Osteocyte (in vitro differentiated cells): ENCODE measurements around the gene TPST2. TPM values are rescaled to one million over a fixed set of nuclear protein-coding genes. Genes with fewer than 3 reads are reported as not detected.
"Not testable (repeated sequence)": the region's sequence is repeated elsewhere in the genome, so short reads cannot be mapped to it uniquely, and the experiment has no call there.

Source experiments
- DNase-seq: peaks from one replicate; pipeline ENCODE4 v3.0.0; 2021; ENCODE audit warnings: mixed read lengths; ENCODE audit not compliant: unreplicated experiment; ENCODE audit errors: extremely low spot score
- H3K27ac Mint-ChIP-seq: one replicate; pipeline ENCODE4 v1.8.0; 2021; ENCODE audit warnings: mild to moderate bottlenecking, mixed read lengths; ENCODE audit not compliant: unreplicated experiment
- H3K27me3 Mint-ChIP-seq: one replicate; pipeline ENCODE4 v1.8.0; 2021; ENCODE audit warnings: mixed read lengths; ENCODE audit not compliant: unreplicated experiment
- H3K36me3 Mint-ChIP-seq: one replicate; pipeline ENCODE4 v1.8.0; 2021; ENCODE audit warnings: mixed read lengths; ENCODE audit not compliant: unreplicated experiment
- H3K4me1 Mint-ChIP-seq: one replicate; pipeline ENCODE4 v1.8.0; 2021; ENCODE audit warnings: mixed read lengths; ENCODE audit not compliant: unreplicated experiment
- H3K4me3 Mint-ChIP-seq: one replicate; pipeline ENCODE4 v1.8.0; 2021; ENCODE audit warnings: mild to moderate bottlenecking, moderate library complexity, mixed read lengths; ENCODE audit not compliant: unreplicated experiment
- H3K9me3 Mint-ChIP-seq: one replicate; pipeline ENCODE4 v1.8.0; 2021; ENCODE audit warnings: mixed read lengths; ENCODE audit not compliant: unreplicated experiment
- total RNA-seq: library from RNA; stranded (reverse); gene quantifications from 2 replicates; pipeline ENCODE4 v1.2.1, GENCODE V29; 2021
- TF ChIP-seq, protein P1 (sequence below): fragments of 200-600 bp; sonication (generic); IDR thresholded peaks from 2 replicates; pipeline ENCODE4 v1.5.0; 2021; ENCODE audit warnings: antibody characterized with exemption, mild to moderate bottlenecking, moderate library complexity

The TPST2 gene
- total RNA-seq, 1 donor from 2014 or later: 16.3 TPM

DNA sequence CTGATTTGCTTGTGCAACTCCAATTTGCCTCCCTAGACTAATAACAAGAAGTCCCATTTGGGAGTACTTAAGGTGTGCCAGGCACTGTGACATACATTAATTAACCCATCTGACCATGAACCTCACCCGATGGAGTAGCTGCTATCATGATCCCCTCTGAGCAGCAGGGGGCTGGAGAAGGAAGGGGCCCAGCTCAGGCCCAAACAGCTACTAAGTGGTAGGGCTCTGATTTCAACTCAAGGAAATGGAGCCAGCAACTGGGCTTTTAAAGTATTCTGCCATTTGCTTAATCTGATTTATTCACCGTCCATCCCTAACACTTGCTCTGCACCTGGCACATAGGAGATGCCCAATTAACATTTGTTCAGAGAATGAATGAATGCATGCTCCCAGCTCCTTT is 26.7 kb upstream of the TPST2 start:
- no peaks in the 10 kb centered on the region for H3K36me3 Mint-ChIP-seq
- no peak for DNase-seq
- peaks cover 5% of the 10 kb centered on the region for H3K4me1 Mint-ChIP-seq
- no peak overlapping the region for H3K27ac Mint-ChIP-seq
- TF ChIP-seq, protein P1, sequence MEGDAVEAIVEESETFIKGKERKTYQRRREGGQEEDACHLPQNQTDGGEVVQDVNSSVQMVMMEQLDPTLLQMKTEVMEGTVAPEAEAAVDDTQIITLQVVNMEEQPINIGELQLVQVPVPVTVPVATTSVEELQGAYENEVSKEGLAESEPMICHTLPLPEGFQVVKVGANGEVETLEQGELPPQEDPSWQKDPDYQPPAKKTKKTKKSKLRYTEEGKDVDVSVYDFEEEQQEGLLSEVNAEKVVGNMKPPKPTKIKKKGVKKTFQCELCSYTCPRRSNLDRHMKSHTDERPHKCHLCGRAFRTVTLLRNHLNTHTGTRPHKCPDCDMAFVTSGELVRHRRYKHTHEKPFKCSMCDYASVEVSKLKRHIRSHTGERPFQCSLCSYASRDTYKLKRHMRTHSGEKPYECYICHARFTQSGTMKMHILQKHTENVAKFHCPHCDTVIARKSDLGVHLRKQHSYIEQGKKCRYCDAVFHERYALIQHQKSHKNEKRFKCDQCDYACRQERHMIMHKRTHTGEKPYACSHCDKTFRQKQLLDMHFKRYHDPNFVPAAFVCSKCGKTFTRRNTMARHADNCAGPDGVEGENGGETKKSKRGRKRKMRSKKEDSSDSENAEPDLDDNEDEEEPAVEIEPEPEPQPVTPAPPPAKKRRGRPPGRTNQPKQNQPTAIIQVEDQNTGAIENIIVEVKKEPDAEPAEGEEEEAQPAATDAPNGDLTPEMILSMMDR: no peak
- H3K4me3 Mint-ChIP-seq: no peak overlapping the region
- H3K9me3 Mint-ChIP-seq: no peaks in the 10 kb centered on the region
- peaks cover 43% of the 10 kb centered on the region for H3K27me3 Mint-ChIP-seq

DNA sequence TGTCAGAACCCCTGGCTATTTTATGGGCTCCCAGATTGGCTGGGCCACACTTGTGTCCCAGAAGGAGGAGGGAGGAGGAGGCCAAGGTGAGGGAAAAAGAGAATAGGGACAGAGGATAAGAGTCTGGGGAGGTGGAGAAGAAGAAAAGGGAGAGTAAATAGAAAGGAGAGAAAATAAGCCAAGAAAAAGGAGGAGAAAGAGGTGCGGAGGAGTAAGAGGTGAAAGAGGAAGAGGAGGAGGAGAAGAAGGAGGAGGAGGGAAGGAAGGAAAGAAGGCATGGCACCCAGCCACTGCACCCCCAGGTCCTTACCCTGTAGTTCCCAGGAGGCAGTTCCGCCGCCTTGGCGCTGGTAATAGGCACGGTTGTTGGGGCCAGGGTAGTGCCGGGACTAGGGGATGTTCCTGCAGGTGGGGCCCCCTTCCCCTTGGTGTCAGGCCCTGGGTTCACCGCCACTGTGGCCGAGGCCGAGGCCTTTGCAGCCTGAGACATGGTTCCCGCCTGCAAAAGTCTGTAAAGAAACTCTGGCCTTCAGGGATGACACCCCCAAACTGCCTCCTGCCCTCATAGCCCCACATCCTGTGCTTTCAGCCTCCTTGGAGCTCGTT is 26.0 kb upstream of the TPST2 start:
- Mint-ChIP-seq H3K27ac (no peak overlapping the region), H3K9me3 (no peaks in the 10 kb centered on the region), H3K36me3 (no peaks in the 10 kb centered on the region), H3K4me3 (no peak overlapping the region), H3K27me3 (peaks cover 40% of the 10 kb centered on the region), H3K4me1 (peaks cover 5% of the 10 kb centered on the region)
- TF ChIP-seq, protein P1: no peak
- no peak for DNase-seq

GRCh38 chr22:26615149-26615548 is 25.2 kb upstream of the TPST2 start:
- H3K27ac Mint-ChIP-seq: no peak overlapping the region
- TF ChIP-seq, protein P1: no peak
- H3K4me3 Mint-ChIP-seq: no peak overlapping the region
- peaks cover 40% of the 10 kb centered on the region for H3K27me3 Mint-ChIP-seq
- no peak for DNase-seq
- H3K4me1 Mint-ChIP-seq: peaks cover 11% of the 10 kb centered on the region
- H3K9me3 Mint-ChIP-seq: no peaks in the 10 kb centered on the region
- no peaks in the 10 kb centered on the region for H3K36me3 Mint-ChIP-seq

DNA sequence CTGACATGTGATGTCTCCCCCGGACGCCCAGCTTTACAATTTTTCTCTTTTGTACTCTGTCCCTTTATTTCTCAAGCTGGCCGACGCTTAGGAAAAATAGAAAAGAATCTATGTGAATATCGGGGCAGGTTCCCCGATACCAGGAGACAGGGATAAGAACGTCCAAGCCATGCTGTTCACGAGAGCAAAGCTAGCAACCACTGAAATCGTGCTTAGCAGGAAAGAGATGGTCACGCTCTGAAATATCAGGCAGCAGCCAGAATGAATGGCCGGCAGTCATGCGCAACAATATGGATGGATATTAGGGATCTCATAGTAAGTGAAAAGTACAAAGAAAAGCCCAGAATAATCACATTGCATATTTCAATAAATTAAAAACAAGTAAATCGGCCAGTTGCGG is 24.4 kb upstream of the TPST2 start:
- Mint-ChIP-seq H3K36me3 (no peaks in the 10 kb centered on the region), H3K4me3 (no peak overlapping the region), H3K4me1 (peaks cover 14% of the 10 kb centered on the region), H3K9me3 (no peaks in the 10 kb centered on the region), H3K27me3 (peaks cover 44% of the 10 kb centered on the region), H3K27ac (no peak overlapping the region)
- DNase-seq: no peak
- TF ChIP-seq, protein P1: no peak

DNA sequence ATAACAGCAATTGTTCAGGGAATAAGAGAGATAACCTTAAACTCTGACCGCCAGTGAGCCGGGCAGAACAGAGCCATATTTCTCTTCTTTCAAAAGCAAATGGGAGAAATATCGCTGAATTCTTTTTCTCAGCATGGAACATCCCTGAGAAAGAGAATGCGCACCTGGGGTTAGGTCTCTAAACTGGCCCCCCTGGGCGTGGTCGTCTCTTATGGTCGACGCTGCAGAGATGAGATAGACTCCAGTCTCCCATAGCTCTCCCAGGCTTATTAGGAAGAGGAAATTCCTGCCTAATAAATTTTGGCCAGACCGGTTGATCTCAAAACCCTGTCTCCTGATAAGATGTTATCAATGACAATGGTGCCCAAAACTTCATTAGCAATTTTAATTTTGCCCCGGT is 23.8 kb upstream of the TPST2 start:
- H3K36me3 Mint-ChIP-seq, DNase-seq, H3K9me3 Mint-ChIP-seq, H3K27ac Mint-ChIP-seq, H3K4me3 Mint-ChIP-seq: not testable (repeated sequence)
- peaks cover 14% of the 10 kb centered on the region for H3K4me1 Mint-ChIP-seq
- H3K27me3 Mint-ChIP-seq: peaks cover 45% of the 10 kb centered on the region

GRCh38 chr22:26612652-26613051 is 22.7 kb upstream of the TPST2 start:
- H3K27me3 Mint-ChIP-seq: peaks cover 46% of the 10 kb centered on the region
- no peak overlapping the region for H3K4me3 Mint-ChIP-seq
- TF ChIP-seq, protein P1: no peak
- DNase-seq: no peak
- peaks cover 13% of the 10 kb centered on the region for H3K4me1 Mint-ChIP-seq
- H3K36me3 Mint-ChIP-seq: no peaks in the 10 kb centered on the region
- no peaks in the 10 kb centered on the region for H3K9me3 Mint-ChIP-seq
- H3K27ac Mint-ChIP-seq: no peak overlapping the region
